GM21447 (cell line): ENCODE results near the gene ZNF212.
A peak's percentile ranks its signal among the peaks of the same experiment; 100 is the strongest.

Source experiments
- ATAC-seq: cut with Tn5 transposase; IDR thresholded peaks from one replicate; pipeline ENCODE4 v1.9.1; 2021; ENCODE audit not compliant: unreplicated experiment

Gene ZNF212

GRCh38 chr7:149239345-149240143 lies at the start of gene ZNF212:
Gene ZNF212, plus strand, starts transcription at chr7:149239651. Its CDS starts 128 bp downstream, at chr7:149239779.
- peak; percentile 100 for ATAC-seq

DNA sequence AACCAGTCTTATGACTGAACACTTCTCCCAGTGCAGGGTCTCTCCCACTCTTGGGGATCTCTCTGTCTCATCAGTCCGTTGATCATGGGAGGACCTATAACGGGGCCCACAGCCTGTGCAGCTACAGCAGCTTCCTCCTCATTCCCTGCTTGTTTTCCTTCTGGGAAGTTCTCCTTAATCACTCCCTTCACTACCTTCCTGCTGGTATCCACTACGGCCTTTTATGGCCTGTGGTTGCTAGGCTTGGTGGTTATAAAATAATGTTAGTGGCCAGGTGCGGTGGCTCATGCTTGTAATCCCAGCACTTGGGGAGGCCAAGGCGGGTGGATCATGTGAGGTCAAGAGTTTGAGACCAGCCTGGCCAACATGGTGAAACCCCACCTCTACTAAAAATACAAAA lies 47.6 kb upstream of the ZNF212 start:
- ATAC-seq = no peak

GRCh38 chr7:149194799-149195179 lies 44.7 kb upstream of the ZNF212 start:
- ATAC-seq = no peak

DNA sequence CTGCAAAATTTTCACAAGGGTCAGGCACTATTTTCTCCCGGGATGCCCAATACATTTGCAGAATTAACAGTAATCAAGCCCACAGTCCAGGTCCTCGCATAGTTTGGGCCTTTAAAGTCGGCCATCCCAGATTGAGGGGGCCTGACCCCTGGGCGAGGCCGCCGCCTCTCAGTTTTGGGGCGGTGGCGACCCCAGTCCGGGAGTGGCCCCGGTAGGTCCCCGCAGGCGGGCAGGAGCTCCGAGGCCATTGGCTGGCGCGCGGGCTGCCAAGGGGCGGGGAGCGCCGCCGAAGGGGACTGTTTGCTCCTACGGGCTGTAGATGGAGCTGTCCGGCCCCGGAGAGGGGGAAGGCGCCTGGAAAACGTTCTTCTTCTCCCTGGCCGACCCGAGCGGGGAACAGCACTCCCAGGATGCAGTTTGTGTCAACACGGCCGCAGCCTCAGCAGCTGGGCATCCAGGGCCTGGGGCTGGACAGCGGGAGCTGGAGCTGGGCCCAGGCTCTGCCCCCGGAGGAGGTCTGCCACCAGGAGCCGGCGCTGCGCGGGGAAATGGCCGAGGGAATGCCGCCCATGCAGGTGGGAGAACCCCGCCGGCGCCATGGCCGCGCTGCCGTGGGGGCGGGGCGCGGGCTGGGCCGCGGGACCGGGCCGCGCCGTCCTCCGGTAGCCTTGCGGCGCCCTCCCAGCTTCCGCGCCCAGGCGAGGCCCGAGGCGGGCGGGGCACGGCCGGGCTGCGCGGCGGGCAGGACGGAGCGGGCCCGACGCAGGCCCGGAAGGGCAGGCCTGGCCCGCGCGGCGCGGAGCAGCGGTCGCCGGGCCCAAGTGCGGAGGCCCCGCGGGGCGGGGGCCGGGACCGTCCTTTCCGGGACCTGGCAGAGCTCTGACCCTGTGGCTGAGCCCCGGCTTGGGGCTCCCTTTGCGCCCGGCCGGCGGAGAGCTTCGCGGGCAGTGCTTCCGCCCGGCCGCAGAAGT lies 44.0 kb upstream of the ZNF212 start, which contains the start of gene ZNF282:
Gene ZNF282, plus strand, starts transcription at position 367 of the 971 bp plus-strand sequence. Its CDS starts 44 bp downstream, at position 411.
- peak; percentile 93 for ATAC-seq

GRCh38 chr7:149196151-149196704 lies 43.2 kb upstream of the ZNF212 start:
- peak; percentile 11 for ATAC-seq

GRCh38 chr7:149196705-149197171 lies 42.7 kb upstream of the ZNF212 start:
- peak; percentile 10 for ATAC-seq

- no peak for ATAC-seq
Observed at GRCh38 chr7:149197675-149198074, 41.8 kb upstream of the ZNF212 start.

GRCh38 chr7:149198161-149198816 lies 41.2 kb upstream of the ZNF212 start:
- ATAC-seq = no peak

- ATAC-seq = no peak
Observed at GRCh38 chr7:149199234-149199995, 40.0 kb upstream of the ZNF212 start.

GRCh38 chr7:149202831-149203231 lies 36.6 kb upstream of the ZNF212 start:
- ATAC-seq = no peak

DNA sequence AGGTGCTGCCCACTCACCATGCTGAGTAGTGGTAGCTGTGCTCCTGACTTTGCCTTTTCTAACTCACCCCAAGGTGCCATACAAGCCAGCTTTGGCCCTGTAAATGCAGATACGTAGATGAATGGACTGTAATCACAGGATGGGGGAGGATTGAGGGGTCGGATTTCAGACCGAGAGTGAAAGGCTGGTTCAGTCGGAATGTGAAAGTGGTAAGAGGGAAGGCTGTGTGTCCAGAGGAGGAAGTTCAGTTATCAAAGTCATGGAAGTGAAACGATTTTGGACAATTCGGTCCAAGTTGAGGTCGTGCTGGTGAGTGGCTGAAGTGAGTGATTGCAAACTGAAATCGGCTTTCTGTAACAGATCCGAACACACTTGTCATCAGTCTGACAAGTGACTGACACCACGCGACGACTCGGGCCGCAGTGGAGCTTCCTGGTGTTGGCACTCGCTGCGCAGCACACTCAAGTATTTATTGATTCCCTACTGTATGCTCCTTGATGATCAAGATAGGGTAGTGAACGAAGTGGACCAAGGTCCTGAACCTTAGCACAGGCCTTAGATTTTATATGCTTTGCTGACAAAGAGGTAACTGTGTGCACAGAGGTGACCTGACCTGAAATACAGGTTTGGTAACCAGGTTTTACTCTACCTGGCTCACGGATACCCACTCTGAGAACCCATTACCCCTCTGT lies 33.6 kb upstream of the ZNF212 start:
- ATAC-seq = no peak

DNA sequence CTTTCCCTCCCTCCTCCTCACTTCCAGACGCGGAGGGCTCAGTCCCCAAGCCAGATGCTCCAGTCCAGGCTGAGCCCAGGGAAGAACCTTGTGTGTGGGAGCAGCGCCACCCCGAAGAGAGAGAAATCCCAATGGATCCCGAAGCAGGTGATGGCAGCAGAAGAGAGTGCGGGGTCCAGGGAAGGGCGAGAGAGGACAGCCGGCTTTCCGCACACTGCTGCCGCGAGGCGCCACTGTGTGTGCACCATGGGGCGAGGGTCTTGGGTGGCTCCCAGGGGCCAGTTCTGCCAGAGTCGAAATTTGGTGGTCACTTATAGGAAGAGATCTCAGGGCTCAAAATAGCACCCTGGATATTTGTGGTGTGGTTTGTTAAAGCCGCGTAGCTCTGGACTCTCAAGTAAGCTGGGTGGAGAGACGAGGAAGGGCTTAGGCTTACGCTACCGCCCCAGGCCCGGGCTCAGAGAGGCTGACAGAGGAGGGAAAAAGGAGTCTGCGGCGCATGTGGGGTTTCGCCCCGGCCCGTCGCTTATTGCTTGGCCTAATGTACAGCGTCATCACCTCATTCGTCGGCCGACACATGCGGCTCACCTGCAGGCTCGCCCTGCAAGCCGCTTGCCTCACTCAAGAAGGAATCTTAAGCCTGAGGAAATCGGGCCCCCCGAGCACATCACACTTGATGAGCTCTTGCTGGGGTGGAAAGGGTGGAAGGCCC lies 32.0 kb upstream of the ZNF212 start:
- ATAC-seq = no peak

GRCh38 chr7:149209518-149210269 lies 29.8 kb upstream of the ZNF212 start:
- no peak for ATAC-seq

DNA sequence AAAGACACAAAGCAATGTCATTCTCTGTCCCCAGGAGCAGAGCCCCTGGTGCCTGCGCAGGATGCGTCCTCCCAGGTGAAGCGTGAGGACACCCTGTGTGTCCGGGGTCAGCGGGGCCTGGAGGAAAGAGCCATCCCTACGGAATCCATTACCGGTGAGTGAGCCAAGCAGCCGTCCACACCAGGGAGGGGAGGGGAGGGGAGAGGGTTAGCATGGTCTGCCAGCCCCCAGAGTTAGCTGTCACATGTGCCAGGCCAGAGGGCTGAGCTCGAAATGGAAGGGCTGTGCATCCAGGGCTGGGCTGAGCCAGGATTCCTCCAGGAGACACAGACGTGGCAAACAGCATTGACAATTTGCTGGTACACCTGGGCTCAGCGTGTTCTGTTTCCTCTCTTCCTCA lies 28.9 kb upstream of the ZNF212 start:
- no peak for ATAC-seq

DNA sequence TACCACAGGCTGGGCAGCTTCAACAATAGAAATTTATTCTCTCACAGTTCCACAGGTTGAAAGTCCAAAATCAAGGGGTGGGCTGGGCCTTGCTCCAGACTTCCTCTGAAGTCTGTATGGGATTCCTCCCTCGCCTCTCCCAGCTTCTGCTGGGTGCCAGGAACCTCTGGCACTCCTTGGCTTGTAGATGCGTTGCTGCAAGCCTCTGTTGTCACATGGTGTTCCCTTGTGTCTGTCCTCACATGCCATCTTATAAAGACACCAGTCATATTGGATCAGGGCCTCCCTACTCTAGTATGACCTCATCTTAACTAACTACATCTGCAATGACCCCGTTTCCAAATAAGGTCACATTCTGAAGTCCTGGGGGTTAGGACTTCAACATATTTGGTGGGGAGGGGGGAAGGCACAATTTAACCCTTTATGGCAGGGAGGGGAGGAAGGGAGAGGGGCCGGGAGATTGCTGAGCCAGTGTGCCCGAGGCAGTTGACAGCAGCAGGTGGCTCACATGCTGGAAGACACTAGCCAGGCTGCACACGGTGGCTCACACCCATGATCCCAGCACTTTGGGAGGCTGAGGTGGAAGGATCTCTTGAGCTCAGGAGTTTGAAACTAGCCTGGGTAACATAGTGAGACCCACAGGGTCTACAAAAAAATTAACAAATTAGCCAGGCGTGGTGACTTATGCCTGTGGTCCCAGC lies 25.3 kb upstream of the ZNF212 start:
- no peak for ATAC-seq

GRCh38 chr7:149216402-149216801 lies 23.0 kb upstream of the ZNF212 start:
- no peak for ATAC-seq

DNA sequence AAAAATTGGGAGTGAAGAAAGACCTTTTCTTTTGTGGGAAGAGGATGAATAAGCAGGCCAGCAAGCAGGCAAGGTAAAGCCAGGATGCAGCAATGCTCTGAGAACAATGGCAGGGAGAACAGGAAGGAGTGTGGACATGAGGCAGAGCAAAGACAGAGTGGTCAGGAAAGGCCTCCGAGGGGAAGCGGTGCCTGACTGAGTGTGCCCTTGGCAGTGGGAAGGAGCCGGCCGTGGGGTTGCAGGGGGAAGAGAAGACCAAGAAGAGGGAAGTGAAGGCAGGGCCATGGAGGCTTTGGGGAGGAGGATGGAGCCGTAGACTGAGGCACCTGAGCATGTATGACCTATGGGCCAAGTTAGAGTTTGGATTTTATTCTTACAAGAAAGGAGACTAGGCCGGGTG lies 21.9 kb upstream of the ZNF212 start:
- ATAC-seq = no peak
